GM12874 (cell line): Measurements from ENCODE around the gene ARHGAP18.

Source experiments
- TF ChIP-seq, protein P1 (sequence below): IDR thresholded peaks from 2 replicates; pipeline ENCODE4 v1.5.1; 2011; ENCODE audit warnings: low read depth, mild to moderate bottlenecking, control low read depth, low read length, moderate library complexity; ENCODE audit not compliant: insufficient read depth

ARHGAP18 gene

DNA sequence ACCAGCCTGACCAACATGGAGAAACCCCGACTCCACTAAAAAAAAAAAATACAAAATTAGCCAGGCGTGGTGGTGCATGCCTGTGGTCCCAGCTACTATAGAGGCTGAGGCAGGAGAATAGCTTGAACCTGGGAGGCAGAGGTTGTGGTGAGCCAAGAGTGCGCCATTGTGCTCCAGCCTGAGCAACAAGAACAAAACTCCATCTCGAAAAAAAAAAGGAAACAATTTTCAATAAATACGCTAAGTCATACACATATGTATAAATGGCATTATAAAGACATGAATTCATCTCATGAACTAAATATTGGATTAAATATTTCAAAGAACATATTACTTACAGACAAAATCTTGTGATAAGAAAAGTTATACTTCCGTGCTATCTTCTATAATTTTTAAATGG lies 2.9 kb downstream of the ARHGAP18 start:
- TF ChIP-seq, protein P1, sequence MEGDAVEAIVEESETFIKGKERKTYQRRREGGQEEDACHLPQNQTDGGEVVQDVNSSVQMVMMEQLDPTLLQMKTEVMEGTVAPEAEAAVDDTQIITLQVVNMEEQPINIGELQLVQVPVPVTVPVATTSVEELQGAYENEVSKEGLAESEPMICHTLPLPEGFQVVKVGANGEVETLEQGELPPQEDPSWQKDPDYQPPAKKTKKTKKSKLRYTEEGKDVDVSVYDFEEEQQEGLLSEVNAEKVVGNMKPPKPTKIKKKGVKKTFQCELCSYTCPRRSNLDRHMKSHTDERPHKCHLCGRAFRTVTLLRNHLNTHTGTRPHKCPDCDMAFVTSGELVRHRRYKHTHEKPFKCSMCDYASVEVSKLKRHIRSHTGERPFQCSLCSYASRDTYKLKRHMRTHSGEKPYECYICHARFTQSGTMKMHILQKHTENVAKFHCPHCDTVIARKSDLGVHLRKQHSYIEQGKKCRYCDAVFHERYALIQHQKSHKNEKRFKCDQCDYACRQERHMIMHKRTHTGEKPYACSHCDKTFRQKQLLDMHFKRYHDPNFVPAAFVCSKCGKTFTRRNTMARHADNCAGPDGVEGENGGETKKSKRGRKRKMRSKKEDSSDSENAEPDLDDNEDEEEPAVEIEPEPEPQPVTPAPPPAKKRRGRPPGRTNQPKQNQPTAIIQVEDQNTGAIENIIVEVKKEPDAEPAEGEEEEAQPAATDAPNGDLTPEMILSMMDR = no peak

DNA sequence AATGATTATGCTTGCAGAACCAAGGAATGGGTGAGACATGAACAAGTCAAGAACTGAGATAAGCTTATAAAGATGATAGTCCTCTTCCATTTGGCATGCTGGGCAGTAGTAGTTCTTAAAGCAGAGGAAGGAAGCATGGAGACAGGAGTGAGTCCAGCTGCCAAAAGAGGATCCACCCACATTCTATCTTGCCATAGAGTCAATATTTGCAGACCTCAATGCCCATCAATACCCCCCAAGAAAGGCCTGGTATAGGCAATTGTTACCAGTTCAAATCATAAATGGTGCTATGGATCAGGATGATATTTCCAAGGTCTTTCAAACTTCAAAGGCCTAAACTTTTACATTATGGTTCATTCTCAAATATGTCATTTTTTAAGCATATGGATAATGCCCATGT lies 4.8 kb downstream of the ARHGAP18 start:
- TF ChIP-seq, protein P1 = no peak

DNA sequence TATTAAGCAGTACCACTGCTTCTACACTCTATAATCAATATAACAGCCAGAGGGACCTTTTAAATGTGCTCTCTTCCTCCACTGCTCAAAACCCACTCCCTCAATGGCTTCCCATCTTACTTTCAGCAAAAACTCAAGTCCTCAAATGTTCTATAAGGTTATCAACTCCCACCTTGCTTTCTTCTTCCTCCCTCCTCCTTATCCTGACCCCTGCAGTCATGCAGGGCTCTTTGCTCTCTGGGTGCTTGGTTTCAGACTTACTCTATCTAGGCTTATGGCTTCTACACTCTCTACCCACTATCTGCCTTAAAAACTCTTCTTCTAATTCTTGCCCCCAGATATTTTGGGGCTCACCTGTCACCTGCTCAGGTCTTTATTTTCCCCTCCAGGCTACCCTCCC lies 5.3 kb downstream of the ARHGAP18 start:
- TF ChIP-seq, protein P1 = no peak

DNA sequence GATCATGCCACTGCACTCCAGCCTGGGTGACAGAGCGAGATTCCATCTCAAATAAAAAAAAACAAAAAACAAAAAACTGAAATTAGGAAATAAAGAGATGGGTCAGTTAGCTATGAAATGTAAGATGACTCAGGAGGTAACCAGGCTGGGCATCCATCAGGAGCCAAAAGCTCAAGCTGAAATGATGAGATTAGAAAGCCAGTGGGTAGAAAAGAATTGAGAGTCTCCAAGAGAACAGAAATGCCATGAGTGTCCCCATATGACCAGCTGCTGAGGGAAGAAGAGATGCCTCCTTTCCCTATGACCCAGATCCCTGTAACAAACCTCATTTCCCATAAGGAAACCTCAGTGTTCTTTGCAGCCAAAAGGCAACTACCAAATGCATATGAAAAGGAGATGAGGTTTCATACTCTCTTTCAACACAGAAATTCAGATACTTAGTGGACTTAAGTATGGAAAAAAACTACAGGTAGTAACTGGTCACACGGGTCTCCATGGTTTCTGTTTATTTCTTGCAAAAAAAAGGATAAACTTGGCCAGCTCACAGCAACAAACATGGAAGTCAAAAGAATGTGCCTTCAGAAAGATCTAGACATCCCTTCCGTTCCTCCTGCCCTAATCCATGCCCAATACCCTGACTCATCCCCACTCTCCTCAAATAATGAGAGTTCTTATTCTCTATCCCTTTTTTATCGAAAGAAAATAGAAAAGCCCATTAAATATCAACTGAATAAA lies 8.1 kb downstream of the ARHGAP18 start:
- TF ChIP-seq, protein P1 = no peak

DNA sequence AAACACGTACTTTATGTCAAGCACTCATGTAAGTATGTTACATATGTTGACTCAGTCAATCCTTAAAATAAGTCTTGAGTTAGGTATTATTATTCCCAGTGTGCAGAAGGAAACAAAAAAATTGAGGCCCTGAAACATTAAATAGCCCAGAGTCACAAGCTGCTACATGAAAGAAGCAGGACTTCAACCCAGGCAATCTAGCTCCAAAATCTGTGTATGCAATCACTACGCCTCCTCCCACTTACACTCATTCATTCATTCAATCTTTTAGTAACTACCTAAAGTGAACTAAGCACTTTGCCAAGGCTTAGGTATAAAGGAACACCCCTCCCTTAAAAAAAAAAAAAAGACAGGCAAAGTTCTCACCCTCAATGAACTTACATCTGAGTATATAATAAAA lies 9.3 kb downstream of the ARHGAP18 start:
- TF ChIP-seq, protein P1 = no peak

DNA sequence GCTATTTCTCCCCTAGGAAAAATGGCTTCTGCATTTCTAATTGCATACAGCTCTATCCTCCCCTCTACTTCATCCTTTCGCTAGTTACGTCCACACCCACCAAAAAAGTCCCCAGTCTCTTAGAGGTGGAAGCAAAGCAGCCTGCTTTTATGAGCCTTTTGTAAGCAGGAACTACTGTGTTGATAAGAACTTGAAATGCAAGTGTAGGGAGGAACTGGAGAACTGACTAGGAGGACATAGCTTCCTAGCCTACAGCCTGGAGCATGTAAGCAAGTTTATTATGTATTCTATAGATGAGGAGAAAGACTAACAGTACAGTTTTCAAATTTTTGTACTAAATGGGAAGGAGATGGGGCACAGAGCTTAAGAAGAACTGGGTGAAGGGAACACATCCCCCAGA lies 10.3 kb downstream of the ARHGAP18 start:
- TF ChIP-seq, protein P1 = no peak

DNA sequence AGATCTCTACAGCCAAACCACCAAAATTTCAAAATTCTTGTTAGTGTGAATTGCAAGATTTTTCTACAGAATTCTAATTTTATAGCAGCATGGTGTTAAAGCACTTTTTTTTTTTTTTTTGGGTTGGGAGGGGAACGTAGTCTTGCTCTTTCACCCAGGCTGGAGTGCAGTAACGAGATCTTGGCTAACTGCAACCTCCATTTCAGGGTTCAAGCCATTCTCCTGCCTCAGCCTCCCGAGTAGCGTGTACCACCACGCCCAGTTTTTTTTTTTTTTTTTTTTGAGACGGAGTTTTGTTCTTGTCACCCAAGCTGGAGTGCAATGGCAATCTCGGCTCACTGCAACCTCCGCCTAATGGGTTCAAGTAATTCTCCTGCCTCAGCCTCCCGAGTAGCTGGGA lies 11.5 kb downstream of the ARHGAP18 start:
- TF ChIP-seq, protein P1 = no peak
